Right hindlimb (tissue), 1 donor: ENCODE measurements around the gene FBXL7.

Source experiments
- DNase-seq: peaks from one replicate; pipeline ENCODE4 v3.0.0-alpha.2; 2018

The FBXL7 gene

GRCh38 chr5:15506146-15506545 is 6.2 kb downstream of the FBXL7 start:
- DNase-seq = no peak

- no peak for DNase-seq
Observed at GRCh38 chr5:15506897-15507296, 6.9 kb downstream of the FBXL7 start.

DNA sequence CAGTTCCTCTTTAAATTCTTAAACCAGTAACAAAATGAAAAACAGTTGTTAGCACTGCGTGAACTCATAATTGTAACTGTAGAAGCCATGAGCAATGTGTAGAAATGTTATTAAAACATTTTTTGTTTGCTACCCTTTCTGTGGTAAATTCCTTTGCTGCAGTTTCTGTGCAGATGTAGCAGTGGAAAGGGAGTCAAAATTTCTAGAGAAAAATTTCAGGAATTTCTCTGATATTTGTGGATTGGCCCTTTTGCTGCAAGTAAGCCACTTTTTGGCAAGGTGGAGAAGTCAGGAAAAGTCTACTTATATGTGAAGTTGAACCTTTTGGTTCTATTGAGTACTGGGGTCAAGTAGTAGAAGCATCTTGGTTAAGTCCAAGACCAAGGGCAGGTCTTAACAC is 10.1 kb downstream of the FBXL7 start:
- DNase-seq = no peak

- no peak for DNase-seq
Observed at GRCh38 chr5:15510831-15511230, 10.9 kb downstream of the FBXL7 start.

DNA sequence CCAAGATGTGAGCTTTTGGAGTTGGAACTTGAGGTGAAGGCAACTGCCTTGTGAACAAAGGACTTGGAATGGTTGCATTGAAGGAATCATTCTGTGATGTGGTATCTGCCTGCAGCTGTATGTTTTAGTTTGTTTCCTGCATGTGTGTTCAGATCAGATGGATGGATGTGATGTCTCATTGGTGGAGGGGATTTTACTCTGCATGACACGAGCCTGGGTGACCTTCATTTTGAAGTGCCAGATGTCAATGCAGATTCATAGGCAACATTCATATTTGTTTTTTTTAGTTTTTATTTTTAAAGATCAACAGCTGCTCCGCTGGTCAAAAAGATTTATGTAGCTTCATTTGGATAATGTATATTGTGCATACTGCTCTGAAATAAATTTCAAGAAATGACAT is 13.5 kb downstream of the FBXL7 start:
- DNase-seq = no peak

- DNase-seq = no peak
Observed at GRCh38 chr5:15513911-15514310, 13.9 kb downstream of the FBXL7 start.

GRCh38 chr5:15515229-15515628 is 15.2 kb downstream of the FBXL7 start:
- no peak for DNase-seq

- DNase-seq = no peak
Observed at GRCh38 chr5:15516486-15516885, 16.5 kb downstream of the FBXL7 start.

GRCh38 chr5:15518786-15519185 is 18.8 kb downstream of the FBXL7 start:
- DNase-seq = no peak

DNA sequence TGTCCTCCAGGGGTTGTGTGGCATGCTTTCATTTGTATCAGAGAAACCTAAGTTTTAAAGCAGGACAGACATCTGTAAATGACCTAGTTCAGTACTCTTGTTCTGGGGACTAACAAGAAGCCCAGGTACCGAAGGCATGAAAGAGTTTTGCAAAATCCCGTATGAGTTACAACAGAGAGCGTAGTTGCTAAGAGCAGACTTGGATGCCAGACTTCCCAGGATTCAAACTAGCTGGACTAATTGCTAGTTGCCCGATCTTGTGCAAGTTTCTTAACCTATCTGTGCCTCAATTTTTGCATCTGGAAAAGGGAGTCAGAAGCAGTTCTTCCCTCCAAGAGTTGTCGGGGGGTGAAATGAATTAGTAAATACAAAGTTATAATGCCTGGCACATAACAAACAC is 20.9 kb downstream of the FBXL7 start:
- DNase-seq = no peak

GRCh38 chr5:15521381-15522186 is 21.6 kb downstream of the FBXL7 start:
- no peak for DNase-seq

DNA sequence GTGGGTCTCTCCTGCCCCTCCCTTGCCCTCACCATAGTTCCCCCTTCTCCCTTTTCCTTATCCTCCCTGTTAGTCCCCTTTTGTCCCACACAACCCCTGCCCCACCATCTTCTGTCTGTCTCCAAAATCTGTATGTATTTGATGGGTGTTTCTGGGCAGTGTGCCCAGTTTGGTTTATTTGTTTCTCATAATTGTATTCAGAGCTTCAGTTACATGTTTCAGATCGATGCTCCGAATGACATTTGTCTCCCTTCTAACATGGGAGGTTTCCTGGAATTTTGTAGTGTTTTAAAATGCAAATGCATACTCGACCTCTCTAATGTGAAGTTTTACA is 22.2 kb downstream of the FBXL7 start:
- DNase-seq = no peak

DNA sequence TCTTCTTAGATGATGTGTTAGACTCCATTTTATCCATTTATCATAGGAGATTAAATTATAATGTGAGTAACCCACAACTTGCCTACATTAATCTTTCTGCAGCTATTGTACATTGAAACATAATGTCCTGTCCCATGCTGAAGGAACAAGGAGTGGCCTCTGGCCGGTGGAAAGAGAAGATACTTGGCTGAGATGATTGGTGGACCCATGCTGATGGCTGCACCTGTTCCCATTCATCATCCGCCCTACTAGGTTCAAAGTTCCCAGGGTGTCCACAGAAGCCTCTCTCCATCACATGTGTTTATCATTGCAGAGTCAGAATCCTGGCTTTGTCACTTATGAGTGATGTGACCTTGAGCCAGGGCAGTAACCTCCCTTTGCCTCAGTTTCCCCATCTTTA is 24.7 kb downstream of the FBXL7 start:
- no peak for DNase-seq

DNA sequence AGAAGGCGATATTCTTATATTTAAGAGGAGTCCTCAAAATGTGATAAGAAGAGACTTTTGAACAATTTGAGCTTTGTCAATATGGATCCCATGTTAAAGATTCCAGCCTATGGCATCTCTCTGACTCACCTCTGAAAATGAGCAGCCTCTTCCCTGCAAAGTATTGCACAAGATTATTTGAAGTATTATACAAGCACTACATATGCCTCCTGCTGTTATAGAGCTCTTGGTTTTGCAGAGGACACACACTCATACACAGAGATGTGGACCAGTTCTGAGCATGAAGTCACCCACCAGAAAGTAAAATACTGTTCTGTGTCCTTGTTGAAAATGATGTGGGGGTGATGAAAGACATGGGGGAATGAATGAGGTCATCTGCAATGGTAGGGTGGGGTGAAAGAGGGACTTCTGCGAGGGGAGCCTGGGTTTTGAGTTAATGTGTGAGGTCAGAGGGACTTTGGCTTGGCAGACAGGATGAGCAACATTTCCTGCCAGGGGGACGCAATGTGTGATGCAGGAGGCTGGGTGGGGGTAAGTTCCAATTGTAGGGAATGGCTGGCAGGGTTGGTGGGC is 25.8 kb downstream of the FBXL7 start:
- no peak for DNase-seq

DNA sequence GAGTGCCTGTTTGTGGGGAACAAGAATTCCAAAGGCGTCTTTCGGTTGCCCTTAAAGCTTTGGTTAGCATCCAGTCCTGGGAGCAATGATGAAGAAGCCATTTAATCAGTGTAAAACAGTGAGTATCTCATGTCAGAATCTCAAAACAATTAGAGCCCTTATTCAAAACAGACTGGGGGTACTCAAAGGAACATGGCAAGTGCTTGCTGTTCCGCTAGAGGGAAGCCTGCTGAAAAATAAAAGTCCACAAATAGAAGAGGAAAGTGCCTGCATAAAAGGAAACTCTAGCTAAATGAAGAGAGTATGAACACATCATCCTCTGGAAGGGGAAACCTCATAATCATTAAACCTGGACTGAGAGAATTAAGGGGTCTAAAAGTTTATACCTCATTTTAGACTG is 26.4 kb downstream of the FBXL7 start:
- no peak for DNase-seq

- no peak for DNase-seq
Observed at GRCh38 chr5:15528476-15528875, 28.5 kb downstream of the FBXL7 start.

DNA sequence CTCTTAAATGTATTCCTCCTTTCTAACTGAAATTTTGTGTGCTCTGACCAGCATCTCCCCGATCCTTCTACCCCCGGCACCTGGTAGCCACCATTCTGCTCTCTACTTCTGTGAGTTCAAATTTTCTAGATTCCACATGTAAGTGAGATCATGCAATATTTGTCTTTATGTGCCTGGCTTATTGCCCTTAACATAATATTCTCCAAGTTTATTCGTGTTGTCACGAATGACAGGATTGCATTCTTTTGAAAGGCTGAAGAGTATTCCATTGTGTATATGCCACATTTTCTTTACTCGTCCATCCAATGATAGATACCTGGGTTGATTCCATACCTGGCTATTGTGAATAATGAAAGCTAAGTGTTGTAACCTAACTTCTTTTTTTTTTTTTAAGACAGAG is 29.0 kb downstream of the FBXL7 start:
- no peak for DNase-seq

GRCh38 chr5:15529821-15530220 is 29.8 kb downstream of the FBXL7 start:
- no peak for DNase-seq

- DNase-seq = no peak
Observed at GRCh38 chr5:15533129-15533893, 33.3 kb downstream of the FBXL7 start.

DNA sequence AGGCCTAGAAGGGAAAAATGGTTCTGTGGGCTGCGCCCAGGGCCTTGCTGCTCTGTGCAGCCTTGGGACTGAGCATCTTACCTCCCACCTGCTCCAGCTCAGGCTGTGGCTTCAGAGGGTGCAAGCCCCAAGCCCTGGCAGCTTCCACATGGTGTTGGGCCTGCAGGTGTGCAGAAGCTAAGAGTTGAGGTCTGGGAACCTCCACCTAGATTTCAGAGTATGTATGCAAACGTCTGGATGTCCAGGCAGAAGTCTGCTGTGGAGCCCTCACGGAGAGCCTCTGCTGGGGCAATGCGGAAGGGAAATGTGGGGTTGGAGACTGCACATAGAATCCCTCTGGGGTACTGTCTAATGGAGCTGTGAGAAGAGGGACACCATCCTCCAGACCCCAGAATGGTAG is 36.0 kb downstream of the FBXL7 start:
- no peak for DNase-seq

- no peak for DNase-seq
Observed at GRCh38 chr5:15538516-15538915, 38.5 kb downstream of the FBXL7 start.

- DNase-seq = no peak
Observed at GRCh38 chr5:15539951-15540350, 40.0 kb downstream of the FBXL7 start.

- DNase-seq = no peak
Observed at GRCh38 chr5:15544039-15544438, 44.1 kb downstream of the FBXL7 start.

GRCh38 chr5:15545082-15545481 is 45.1 kb downstream of the FBXL7 start:
- no peak for DNase-seq
